Activated effector memory CD4-positive, alpha-beta T cell treated with anti-CD3 and anti-CD28 coated beads, Interleukin-2, amount 50 U/mL, for 16 hours (primary cell): ENCODE data around the gene CDK6.

Experiments
- DNase-seq: peaks from one replicate; pipeline ENCODE4 v3.0.0-alpha.2; 2020

CDK6 gene

DNA sequence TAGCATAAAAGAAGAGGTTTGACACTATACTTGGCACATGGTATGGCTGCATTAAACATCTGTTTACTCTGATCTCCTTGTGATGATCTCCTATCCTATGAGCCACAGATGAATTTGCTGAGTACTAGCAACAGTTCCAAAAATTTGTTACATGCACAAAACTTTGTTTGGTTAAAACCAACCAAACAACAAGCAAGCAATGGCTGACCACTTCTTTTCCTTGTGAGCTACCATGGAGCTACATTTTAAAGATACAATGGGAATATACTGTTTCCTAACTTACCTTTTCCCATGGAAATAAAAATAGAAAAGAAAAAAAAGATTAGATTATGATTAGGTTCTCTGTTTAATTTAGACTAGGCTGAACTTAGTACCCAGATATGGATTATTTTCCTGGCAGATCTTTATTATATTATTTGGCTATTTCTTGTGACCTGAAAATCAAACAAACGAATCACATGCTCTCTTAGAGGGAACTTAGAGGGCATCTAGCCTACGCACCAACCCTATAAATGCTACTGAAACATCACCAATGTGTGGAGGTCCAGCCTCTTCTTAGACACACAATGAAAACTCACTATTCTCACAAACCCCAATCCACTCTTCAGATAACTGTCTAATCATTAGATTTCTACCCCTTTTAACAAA, 166.0 kb downstream of the CDK6 start:
- DNase-seq: no peak

DNA sequence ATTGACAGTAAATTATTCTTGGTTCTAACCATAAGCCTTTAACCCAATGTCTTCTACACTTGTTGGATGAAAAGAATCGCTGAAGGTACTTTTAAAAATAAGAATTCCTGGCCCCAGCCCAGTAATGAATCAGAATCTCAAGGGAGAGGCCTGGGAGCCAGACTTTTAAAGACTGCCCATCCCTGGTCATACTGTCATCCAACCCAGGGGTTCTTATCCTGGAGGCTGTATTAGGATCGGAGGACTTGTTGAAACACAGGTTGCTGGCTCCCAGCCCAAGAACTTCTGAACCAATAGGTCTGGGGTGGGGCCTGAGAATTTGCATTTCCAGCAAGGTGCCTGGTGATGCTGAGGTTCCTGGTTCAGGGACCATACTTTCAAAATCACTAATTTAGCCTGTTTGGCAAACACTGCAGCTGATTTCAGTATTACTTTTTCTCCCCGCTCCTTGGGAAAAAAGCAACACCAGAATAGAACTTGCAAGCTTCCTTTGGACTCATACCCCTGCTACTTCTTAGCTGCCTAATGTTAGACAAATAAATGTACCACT, 166.7 kb downstream of the CDK6 start:
- no peak for DNase-seq

DNA sequence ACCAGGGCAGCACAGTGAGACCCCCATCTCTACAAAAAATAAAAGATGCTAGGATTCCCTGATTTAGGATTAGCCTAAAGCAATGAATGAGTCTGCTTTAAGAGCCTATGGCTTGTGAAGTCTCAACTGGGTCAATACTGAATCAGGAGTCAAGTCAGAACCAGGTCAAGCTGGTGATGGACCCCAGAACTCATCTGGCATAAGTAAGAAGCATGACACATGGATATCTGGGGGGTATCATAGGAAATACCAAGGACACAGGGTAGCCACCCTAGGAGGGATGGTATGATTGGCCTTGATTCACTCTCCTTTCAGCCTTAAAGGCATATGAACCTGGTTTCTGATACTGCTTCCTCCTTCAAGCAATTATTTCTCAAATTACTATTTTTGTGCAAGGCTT, 167.8 kb downstream of the CDK6 start:
- no peak for DNase-seq

DNA sequence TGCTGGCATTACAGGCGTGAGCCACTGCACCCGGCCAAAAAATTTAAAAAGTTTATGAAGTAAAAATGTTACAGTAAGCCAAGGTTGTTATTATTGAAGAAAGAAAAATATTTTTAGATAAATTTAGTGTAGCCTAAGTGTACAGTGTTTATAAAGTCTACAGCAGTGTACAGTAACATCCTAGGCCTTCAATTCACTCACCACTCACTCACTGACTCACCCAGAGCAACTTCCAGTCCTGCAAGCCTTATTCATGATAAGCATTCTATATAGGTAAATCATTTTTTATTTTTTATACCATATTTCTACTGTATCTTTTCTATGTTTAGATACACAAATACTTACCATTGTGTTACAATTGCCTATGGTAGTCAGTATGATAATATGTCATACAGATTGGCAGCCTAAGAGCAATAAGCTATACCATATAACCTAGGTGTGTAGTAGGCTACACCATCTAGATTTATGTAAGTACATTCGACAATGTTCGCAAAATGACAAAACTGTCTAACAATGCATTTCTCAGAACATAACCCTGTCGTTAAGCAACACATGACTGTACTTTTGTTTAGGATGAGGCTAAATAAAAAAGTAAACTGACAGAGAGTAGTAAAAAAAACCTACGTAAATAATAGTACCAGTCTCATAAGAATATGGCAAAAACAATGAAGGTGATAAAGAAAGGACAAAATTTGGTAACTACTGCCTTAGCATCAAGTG, 168.4 kb downstream of the CDK6 start:
- DNase-seq: no peak

DNA sequence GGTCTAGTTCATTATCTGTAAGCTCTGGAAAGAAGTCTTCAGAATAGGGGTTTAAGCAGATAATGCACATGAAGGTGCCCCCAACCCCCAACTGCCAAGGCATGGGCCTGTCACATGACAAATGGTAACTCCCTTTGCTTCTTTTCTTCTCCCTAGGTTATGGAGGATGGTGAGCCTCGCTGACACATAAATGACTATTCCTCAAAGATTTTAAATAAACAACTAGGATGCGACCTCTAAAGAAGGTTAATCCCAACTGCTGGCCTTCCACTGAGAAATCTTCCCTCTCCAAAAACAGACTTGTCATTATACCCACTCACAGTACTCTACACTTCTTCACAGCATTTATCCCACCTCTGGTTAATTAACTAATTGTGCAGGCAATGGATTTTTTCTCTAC, 170.4 kb downstream of the CDK6 start:
- DNase-seq: no peak

DNA sequence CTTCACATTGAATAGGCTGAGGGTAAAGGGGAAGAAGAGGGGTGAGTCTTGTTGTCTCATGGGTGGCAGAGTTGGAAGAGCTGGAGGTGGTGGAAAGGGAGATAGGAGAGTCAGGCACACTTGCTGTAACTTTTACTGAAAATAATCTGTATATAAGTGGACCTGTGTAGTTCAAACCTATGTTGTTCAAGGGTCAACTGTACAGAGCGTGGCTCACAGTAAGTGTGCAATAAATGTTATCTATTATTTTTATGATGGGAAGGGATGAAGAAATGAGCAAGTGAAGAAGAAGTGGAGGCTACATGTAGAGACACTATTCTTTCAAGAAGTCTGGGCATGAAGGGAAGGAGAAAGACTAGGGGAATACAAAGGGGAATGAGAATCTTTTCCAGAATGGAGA, 174.7 kb downstream of the CDK6 start:
- no peak for DNase-seq

DNA sequence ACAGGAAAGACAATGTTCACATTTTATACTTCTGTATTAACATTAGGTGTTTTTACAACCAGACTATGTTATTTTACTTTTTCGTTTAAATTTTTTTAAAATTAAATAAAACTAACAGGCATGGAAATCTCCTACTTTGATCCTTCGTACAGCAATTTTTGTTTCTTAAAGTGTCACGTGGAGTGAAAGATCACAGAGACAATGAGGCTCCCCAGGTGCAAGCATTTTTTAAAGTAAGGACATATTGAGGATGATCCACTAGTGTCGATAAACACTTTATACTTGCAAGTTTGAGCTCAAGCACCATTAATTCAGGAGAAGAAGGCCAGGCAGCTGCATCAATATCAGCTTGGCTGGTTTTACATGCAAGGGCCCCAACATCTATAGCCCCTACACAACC, 177.7 kb downstream of the CDK6 start:
- no peak for DNase-seq

DNA sequence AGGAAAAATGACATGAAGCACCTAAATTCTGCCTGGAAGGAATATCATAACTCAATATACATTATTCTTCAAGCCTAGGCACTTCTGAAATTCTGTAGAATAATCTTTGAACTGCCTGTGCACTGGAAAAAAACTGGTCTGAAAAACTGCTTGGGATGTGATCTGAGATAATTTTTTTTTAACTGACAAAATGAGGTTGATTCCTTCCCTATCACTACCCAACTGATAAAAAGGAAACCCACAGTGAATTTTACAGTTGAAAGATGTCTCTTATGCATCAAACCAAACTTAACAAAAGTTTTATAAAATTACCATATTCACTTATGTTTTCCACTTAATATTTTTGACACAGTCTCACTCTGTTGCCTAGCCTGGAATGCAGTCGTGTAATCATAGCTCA, 179.0 kb downstream of the CDK6 start:
- no peak for DNase-seq

DNA sequence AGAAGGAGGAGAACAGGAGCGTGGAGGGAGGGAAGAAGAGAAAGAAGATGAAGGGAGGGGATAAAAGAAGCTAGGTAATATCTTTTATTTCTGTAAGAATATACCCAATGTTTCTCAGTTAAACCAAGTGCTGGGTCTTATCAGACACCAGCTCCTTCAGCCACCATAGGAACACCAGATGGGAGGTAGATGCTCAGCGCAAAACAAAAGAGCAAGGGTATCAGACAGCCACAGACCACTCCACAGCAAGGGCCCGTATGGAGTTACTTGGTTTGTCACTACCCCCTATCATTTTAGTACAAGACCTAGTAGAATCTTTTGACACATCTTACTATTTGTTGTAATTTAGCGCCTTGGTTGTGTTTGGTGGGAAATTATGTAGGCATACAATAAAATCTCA, 180.3 kb downstream of the CDK6 start:
- no peak for DNase-seq

DNA sequence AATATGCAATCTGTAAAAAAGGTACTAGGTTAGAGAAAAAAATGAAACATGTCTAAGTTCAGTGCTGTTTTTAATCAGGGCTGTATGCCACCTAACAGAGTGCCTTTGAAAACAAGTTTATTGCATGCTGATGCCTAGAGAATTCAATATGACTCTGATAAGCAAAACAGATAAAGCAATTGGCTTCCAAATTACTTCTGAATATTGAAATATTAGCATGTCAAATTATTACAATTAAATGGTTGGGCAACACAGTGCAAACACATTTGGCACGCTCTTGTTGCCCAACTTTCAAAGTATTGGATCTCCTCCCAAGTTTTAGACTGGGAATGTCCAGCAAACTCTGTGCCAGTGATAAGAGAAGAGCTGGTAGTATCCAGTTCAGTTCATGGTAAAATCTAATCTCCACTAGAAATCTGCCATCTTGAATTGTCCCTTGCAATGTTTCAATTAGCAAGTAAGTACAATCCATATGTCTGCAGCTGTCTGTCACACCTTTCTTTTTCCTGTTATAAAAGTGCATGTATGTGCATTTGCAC, 181.0 kb downstream of the CDK6 start:
- no peak for DNase-seq

DNA sequence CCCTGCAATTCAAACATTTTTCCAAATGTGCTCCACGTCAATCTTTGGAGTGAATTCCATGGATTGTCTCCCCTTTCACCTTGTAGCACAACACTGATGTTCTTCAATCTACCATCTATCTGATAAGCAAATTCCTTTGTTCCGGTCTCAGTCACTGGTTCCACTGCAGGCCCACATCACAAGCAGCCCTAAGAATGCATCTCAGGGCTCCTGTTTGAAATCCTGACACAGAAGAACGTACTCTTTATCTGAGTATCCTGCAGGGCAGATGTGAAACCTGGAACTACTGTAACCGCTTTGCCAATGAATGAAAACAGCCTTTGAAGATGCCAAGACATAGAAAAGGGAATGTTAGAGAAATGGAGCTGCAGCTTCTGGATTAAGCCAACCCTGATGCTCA, 183.2 kb downstream of the CDK6 start:
- no peak for DNase-seq

DNA sequence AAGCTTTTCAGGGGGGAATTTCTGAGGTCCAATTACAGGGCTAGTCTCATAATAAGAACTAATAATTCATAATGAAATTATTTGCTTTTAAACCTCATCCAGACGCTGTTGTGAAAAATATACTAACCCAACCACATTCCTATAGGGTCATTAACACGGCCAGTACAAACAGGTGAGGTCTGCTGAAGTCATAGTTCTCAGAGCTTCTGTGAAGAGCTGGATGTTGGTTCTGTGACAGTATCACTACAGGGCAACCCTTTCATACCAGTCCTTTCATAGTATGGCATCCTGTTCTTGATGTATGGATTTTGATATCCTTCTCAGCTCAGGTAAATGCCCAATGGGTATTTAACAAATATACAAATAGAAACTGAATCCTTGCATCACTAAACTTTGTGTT, 183.8 kb downstream of the CDK6 start:
- no peak for DNase-seq

DNA sequence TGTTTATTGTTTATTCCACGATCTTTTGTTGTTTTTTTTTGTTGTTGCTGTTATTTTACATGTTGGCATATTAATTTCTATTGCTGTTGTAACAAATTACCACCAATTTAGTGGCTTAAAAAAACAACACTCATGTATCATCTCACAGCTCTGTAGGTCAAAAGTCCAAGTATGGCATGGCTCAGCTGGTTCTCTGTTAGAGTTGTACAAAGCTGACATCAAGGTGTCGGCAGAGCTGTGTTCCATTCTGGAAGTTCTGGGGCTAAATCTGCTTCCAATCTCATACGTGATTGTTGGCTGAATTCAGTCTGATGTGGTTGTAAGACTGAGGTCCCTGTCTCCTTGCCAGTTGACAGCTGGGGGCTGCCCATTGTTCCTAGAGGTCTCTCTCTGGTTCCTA, 186.0 kb downstream of the CDK6 start:
- no peak for DNase-seq

DNA sequence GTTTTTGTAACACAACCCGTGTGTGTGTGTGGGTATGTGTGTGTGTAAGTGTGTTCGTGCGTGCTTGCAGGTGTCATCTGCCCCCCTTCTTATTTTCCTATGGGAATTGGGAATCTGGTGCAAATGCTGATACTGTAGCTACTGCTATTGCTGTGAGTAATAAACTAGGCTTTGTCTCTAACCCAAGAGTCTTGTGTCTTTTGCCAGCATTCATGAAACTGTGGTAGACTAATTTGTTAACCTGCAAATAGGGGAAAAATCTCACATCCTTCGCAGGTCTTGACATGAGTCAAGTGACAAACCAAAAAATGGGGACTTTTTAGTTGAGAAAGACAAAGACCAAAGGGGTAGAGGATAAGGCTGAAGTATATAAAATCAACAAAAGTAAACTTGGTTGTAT, 188.3 kb downstream of the CDK6 start:
- DNase-seq: no peak

DNA sequence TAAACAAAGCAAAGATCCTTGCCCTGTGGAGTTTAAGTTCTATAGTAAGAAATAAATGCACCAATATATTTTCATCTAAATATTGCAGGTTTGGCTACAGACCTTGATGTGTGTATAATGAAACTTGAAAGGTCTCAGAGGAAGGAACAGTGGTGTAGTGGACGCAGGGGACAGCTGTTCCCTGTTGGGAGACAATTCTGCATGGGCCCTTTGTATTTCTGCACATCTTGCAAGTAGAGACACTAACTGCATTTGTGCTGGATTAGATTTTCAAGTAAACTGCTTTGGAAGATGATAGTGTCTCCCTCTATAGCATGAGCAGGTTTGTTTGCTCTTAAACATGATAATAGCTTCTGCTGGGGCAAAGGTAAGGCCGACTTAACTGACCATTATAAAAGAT, 188.7 kb downstream of the CDK6 start:
- no peak for DNase-seq

DNA sequence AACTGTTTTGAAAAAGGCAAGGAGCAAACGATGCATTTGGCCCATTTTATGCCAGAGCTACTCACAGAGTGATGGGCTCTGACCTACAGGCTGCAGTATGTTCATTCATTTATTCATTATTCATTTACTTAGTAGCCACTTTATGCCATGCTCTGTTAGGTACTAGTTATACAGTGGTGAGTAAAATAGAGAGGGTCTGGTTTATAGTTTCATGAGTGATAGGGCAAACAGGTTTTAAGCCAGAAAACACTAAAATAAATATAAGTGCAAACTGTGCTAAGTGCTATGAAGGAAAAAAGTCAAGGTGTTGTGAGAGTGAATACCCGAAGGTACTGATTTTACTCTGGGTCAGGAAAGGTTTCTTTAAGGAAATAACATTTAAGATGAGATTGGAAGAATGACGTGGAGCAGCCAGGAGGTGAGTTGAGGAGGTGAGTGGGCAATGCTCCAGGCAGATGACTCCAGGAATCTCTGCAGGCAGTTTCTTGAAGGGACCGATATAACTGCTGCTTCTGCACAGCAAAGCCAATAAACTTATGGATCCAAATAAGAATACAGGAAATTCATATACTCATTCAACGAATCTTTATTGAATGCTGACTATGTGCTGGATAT, 189.3 kb downstream of the CDK6 start:
- no peak for DNase-seq

DNA sequence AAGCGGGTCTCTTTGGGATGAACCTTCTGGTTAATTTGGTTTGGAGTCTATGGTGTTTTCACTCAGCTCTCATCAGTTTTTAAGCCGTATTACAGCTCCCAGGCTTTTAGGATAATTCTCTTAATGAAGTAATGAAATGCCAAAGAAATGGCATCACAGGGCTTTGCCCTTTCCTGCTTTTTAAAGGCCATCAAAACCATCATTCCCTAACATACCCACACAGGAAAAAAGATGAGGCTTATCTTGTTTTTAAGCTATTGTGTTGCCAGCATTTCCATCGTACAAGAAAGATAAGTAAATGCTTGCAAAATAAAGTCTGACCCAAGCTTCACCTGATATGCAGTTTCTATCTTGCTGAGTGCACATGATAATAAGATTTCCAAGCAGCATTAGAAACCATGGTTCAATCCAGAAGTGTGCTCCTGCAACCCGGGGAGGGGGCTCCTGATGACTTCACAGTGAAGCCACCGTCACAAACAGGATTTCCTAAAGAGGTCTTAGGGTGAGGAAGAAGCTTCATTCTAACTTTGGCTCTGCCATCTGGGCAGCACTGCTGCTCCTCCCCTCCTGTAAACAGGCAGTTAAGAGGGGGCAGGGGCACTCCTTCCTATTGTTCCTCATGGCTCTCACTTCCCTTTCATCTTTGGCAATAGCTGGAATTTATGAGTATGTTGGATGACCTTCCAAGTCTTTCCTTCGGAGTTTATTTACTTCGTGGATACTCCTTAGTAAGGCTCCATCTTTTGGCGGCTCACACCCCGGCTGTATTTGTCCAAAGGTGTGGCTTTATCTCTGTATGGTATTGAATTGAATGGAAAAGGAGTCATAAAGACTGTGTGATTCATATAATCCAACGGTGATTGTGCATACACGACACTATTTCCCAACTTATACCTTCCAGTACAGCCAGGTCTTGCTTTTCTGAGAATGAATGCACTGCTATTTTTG, 191.0 kb downstream of the CDK6 start:
- DNase-seq: no peak

DNA sequence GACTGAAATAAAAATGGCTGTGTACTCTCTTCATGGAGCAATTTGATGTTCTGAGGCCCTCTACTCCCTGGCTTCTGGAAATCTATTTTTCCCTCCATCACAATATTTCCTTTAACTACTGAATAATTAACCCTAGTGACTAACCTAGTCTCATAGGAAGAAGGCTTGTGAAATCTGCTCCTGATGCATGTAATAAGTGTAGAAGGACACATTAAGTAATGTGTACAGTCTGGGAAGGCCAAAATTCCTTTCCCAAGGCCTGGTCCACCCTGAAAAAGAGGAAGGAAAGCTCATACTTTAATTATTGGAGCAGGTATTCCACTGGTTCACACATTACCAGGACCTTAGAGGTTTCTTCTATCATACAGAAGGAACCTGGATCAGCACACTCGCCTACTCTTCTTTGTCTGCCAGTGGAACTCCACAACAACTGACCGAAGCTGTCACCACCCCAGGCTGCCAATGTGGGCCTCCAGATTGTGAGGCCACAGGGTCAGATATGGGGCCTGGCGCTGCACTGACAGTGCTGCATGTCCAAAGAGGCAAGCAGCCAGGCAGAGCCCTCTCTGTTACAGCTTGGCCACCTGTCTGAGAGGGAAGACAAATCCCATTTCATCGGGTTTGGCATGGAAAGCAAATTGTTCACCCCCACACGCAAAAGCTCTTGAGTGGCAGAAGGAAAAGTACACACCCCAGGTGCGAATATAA, 191.8 kb downstream of the CDK6 start:
- no peak for DNase-seq

DNA sequence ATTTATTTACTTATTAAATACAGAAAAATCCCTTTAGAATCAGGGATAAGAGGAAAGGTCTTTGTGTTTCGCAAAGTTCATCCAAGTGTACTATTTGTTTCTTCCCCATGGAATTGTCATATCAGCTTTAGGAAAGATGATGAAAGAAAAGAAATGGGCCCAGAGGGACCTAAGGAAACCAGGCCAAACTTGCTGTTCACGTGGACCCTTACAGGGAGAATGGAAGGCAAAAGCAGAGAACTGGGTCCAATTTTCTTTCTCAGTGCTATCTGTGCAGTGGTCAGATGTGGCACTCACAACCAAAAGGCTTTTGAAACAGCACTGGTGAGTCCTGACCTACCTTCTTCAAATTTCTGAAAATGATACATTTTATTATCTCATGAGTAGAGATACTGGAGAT, 192.6 kb downstream of the CDK6 start:
- DNase-seq: no peak

DNA sequence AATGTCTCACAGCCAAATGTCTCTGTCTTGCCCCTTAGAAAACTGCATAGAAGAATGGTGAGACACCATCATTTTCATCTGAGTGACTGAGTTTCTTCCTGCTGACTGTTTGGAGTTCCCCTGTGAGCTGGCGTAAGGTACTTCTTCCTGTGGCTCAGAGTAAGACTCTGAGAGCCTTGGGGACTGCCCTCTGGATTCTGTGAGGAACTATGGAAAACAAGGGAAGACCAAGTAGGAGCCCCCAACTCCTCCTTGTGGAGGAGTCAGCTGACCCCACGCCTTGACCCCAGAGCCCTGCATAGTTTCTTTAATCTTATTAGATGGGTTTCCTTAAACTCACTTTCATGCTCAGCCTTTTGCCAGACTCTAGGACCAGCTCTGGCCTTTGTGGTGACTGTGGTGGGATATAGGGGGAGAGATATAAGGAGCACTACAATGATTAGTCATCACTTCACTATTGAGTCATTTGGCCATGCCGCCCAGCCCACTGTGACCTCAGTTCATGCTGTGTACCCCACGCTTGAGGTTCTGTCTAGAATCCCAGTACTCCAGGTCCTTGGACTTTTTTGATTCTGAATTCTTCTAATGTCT, 194.4 kb downstream of the CDK6 start:
- DNase-seq: peak; percentile 85

DNA sequence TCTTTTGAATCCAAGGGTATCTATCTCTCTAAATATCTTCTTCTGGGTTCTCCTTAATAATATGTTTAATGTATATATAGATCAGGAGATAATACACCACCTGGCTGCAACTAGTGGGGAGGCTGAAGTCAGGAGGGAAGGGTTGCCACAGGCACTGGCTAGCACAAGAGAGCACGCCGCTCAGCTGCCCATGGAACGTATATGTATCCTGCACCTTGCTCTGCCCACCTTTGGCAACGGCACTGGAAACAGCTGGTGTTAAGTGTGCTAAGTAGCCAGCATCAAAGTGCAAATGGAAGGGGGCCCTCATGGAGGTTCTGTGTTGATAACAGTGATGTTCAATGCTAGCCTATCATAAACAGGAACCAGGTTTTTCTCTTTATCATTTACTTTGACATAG, 196.4 kb downstream of the CDK6 start:
- no peak for DNase-seq
